Activated CD4-positive, alpha-beta T cell treated with anti-CD3 and anti-CD28 coated beads, Interleukin-2, amount 10 ng/mL, durations not matched to agents 24 days and 14 days (primary cell): ENCODE results near the gene MRPL11. TPM values are rescaled to one million over a fixed set of nuclear protein-coding genes. Genes with fewer than 3 reads are reported as not detected.

Experiments used
- DNase-seq: peaks from one replicate; pipeline ENCODE4 v3.0.0; 2022
- H3K27ac Mint-ChIP-seq: one replicate; pipeline ENCODE4 v1.8.0; 2022; ENCODE audit warnings: mild to moderate bottlenecking, mixed read lengths
- H3K27me3 Mint-ChIP-seq: one replicate; pipeline ENCODE4 v1.8.0; 2022; ENCODE audit warnings: mixed read lengths
- H3K36me3 Mint-ChIP-seq: one replicate; pipeline ENCODE4 v1.8.0; 2022; ENCODE audit warnings: low read depth, mild to moderate bottlenecking, mixed read lengths
- H3K4me1 Mint-ChIP-seq: one replicate; pipeline ENCODE4 v1.8.0; 2021; ENCODE audit warnings: mixed read lengths
- H3K4me3 Mint-ChIP-seq: one replicate; pipeline ENCODE4 v1.8.0; 2022; ENCODE audit warnings: mild to moderate bottlenecking, moderate library complexity, mixed read lengths
- H3K9me3 Mint-ChIP-seq: one replicate; pipeline ENCODE4 v1.8.0; 2021; ENCODE audit warnings: mixed read lengths
- intact Hi-C: fragments of 100-400 bp; cut with micrococcal nuclease; formaldehyde crosslinking; loops from one replicate; pipeline ENCODE4 v1.15.1; 2023
- total RNA-seq: library from RNA; stranded (reverse); gene quantifications from 2 replicates; pipeline ENCODE4 v1.2.3, GENCODE V29; 2022

The MRPL11 gene
- 102 TPM in 2 replicates for total RNA-seq

GRCh38 chr11:66438504-66439466, at the start of gene MRPL11:
Gene MRPL11, minus strand, starts transcription at chr11:66438848. Its CDS starts 94 bp downstream, at chr11:66438754.
- intact Hi-C loops, result loop anchor here (1.0 to 5.0 kb wide), 4 partner anchors 28 to 51 kb away; partner anchors contain the start of genes DPP3 and PELI3
- H3K9me3 Mint-ChIP-seq, result no peaks in the 10 kb centered on the region
- H3K4me1 Mint-ChIP-seq, result peaks cover 11% of the 10 kb centered on the region
- H3K36me3 Mint-ChIP-seq, result peaks cover 21% of the 10 kb centered on the region
- peak within 1 kb of the TSS; percentile 93 for H3K4me3 Mint-ChIP-seq
- H3K27me3 Mint-ChIP-seq, result no peaks in the 10 kb centered on the region
- H3K27ac Mint-ChIP-seq, result peak within 1 kb of the TSS; percentile 97
- peak; percentile 97 for DNase-seq

- Mint-ChIP-seq H3K4me1 (peaks cover 12% of the 10 kb centered on the region), H3K36me3 (peaks cover 21% of the 10 kb centered on the region)
These were observed 46.2 kb upstream of the MRPL11 start for GRCh38 chr11:66484806-66485380.

DNA sequence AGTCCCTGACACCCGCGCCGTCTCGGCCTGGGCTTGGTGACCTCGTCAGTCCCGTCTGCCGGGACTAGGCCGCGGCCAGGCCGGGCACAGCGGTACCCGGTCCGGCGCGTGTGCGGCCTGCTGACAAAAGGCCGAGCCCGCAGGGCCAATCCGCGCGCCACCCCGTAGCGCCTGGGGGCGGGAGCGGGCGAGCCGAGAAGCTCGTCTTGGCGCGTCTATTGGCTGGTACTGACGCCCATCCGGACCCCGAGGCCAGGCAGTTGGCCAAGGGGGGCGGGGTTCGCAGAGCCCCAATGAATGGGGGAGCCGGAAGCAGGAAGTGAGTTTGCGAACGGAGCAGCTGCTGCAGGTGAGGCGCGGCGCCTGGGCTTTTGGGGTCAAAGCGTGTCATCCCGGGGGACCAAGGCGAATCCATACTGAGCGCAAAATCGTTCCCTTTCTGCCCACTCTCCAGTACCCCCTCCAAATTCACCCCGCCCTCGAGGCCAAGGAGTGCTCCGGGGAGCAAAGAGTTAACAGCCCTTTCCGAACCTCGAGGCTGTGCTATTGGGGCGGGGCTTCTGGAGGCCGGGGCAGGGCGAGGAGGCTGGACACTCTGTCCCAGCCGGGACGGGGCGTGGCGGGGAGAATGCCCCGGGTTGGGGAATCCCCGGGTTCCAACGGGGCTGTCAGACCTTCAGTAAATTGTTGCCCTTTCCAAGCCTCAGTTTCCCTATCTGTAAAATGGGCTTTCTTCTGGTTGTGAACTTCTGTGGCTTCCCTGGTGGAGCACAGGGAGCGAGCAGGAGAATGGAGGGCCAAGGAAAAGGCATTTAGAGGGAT, 41.7 kb upstream of the MRPL11 start, which contains the start of gene DPP3:
Gene DPP3 (plus strand): TSS at position 318 of the 822 bp plus-strand sequence. CDS start 1,767 bp downstream, outside the sequence.
- DNase-seq, result peak; percentile 99
- Mint-ChIP-seq H3K4me3 (peak within 1 kb of the TSS; percentile 93), H3K4me1 (peaks cover 27% of the 10 kb centered on the region), H3K27me3 (no peaks in the 10 kb centered on the region), H3K9me3 (no peaks in the 10 kb centered on the region), H3K27ac (peak within 1 kb of the TSS; percentile 90), H3K36me3 (peaks cover 14% of the 10 kb centered on the region)
- intact Hi-C loops, result loop anchor here (1.0 kb wide), 4 partner anchors 14 to 197 kb away; partner anchors contain the start of genes ACTN3, PELI3, RBM4B and ZDHHC24

More at GRCh38 chr11:66484806-66485380, 46.2 kb upstream of the MRPL11 start:
- Mint-ChIP-seq H3K27me3 (no peaks in the 10 kb centered on the region), H3K4me3 (no peak overlapping the region), H3K9me3 (no peaks in the 10 kb centered on the region), H3K27ac (peak overlapping the region; percentile 40)
- no peak for DNase-seq
- intact Hi-C loops, result no loop called here

- H3K27me3 Mint-ChIP-seq, result no peaks in the 10 kb centered on the region
- H3K4me1 Mint-ChIP-seq, result peaks cover 24% of the 10 kb centered on the region
- H3K9me3 Mint-ChIP-seq, result no peaks in the 10 kb centered on the region
- peak overlapping the region; percentile 90 for H3K27ac Mint-ChIP-seq
- peak overlapping the region; percentile 93 for H3K4me3 Mint-ChIP-seq
- DNase-seq, result peak; percentile 73
- intact Hi-C loops, result loop anchor here (1.0 to 2.0 kb wide), 5 partner anchors 13 to 198 kb away; partner anchors contain the start of genes ACTN3, PELI3, RBM4B and ZDHHC24
- H3K36me3 Mint-ChIP-seq, result peaks cover 11% of the 10 kb centered on the region
These were observed 40.9 kb upstream of the MRPL11 start for GRCh38 chr11:66479394-66480116.

DNA sequence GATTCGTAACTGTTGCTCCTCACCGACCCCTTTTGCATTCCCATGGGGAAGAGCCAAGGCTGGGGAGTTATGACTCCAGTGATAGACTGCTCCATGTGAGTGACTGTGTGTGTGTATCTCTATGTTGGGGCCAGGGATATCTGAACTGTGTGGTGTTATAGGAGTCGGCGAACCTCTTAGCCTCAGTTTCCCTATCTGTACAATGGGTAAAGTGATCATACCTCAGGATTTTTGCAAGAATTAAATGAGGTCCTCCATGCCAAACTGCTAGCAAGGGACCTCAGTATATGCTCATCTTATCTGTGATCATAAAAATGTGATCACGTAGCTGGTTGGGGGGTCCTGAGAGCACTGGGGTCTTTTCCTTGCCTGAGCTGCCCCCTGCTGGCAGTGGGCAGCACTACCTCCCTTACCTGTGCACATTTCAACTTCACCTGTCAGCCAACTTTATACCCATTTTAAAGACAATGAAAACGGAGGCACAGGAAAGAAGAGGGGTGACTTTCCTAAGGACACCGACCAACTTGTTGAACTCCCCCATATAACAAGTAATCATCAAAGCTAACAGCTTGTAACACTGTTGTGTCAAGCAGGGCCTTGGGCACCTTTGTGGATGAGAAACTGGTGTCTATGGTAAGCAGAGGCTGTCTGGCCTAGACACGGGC, 40.2 kb upstream of the MRPL11 start:
- peak overlapping the region; percentile 93 for H3K4me3 Mint-ChIP-seq
- intact Hi-C loops, result loop anchor here (2.0 kb wide), 1 partner anchor 70 kb away; no protein-coding TSS in a partner anchor
- peaks cover 24% of the 10 kb centered on the region for H3K4me1 Mint-ChIP-seq
- DNase-seq, result peak; percentile 77
- H3K27me3 Mint-ChIP-seq, result no peaks in the 10 kb centered on the region
- peak overlapping the region; percentile 90 for H3K27ac Mint-ChIP-seq
- H3K36me3 Mint-ChIP-seq, result peaks cover 14% of the 10 kb centered on the region
- no peaks in the 10 kb centered on the region for H3K9me3 Mint-ChIP-seq

GRCh38 chr11:66477263-66478201, 38.9 kb upstream of the MRPL11 start:
- peak overlapping the region; percentile 41 for H3K4me3 Mint-ChIP-seq
- H3K4me1 Mint-ChIP-seq, result peaks cover 23% of the 10 kb centered on the region
- H3K36me3 Mint-ChIP-seq, result peaks cover 11% of the 10 kb centered on the region
- DNase-seq, result no peak
- H3K9me3 Mint-ChIP-seq, result no peaks in the 10 kb centered on the region
- H3K27me3 Mint-ChIP-seq, result no peaks in the 10 kb centered on the region
- intact Hi-C loops, result loop anchor here (2.0 kb wide), 1 partner anchor 69 kb away; no protein-coding TSS in a partner anchor
- no peak overlapping the region for H3K27ac Mint-ChIP-seq

DNA sequence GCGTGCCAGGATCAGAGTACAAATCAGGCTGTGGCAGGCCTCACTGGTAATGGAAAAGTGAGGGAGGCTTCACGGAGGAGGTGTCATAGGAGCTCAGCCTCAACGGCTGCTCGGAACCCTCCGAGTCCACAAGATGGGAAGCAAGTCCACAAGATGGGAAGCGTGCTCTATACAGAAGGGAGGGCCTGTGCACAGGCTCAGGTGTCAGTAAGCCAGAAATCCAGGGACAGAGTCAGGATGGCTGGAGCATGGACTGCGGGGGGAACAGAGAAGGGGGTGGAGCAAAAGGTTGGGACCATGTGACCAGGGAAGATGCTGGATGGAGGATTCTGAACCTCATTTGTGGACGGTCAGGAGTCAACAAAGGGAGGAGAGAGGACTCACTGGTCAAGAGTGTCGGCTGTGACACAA, 38.2 kb upstream of the MRPL11 start:
- DNase-seq, result no peak
- no peaks in the 10 kb centered on the region for H3K27me3 Mint-ChIP-seq
- no peak overlapping the region for H3K27ac Mint-ChIP-seq
- intact Hi-C loops, result no loop called here
- H3K4me1 Mint-ChIP-seq, result peaks cover 20% of the 10 kb centered on the region
- no peak overlapping the region for H3K4me3 Mint-ChIP-seq
- peaks cover 12% of the 10 kb centered on the region for H3K36me3 Mint-ChIP-seq
- H3K9me3 Mint-ChIP-seq, result no peaks in the 10 kb centered on the region

DNA sequence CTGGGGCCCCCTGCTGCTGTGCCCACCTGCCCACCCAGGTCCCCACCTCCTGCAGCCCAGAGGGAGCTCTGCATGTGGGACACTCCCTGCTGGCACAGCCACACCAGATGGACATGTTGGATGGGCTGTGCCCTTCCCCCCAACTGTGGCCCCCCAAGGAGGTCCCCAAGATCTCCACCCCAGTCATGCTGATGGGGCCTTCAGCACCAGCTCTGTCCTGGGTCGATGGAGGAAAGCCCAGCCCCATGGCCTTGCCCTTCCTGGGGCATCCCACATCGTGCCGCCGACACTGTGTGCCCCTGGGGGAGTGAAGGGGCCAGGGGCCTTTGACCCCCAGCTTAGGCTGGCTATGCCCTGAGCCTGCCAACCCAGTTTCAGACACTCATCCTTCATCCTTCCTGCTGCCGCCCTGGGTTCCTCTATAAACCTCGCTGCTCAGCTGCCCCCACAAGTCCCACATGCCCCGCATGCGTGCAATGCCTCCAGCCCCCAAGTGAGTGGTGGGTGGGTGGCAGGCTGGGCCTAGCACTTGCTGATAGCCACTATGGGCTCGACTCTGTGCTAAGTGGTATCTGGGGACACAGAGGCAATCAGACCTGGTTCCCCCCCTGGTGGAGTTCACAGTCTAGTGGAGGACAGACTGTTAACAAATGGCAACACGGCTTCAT, 37.7 kb upstream of the MRPL11 start:
- H3K4me3 Mint-ChIP-seq, result no peak overlapping the region
- no peaks in the 10 kb centered on the region for H3K27me3 Mint-ChIP-seq
- peaks cover 20% of the 10 kb centered on the region for H3K4me1 Mint-ChIP-seq
- DNase-seq, result no peak
- peaks cover 12% of the 10 kb centered on the region for H3K36me3 Mint-ChIP-seq
- no peaks in the 10 kb centered on the region for H3K9me3 Mint-ChIP-seq
- no peak overlapping the region for H3K27ac Mint-ChIP-seq
- intact Hi-C loops, result no loop called here

DNA sequence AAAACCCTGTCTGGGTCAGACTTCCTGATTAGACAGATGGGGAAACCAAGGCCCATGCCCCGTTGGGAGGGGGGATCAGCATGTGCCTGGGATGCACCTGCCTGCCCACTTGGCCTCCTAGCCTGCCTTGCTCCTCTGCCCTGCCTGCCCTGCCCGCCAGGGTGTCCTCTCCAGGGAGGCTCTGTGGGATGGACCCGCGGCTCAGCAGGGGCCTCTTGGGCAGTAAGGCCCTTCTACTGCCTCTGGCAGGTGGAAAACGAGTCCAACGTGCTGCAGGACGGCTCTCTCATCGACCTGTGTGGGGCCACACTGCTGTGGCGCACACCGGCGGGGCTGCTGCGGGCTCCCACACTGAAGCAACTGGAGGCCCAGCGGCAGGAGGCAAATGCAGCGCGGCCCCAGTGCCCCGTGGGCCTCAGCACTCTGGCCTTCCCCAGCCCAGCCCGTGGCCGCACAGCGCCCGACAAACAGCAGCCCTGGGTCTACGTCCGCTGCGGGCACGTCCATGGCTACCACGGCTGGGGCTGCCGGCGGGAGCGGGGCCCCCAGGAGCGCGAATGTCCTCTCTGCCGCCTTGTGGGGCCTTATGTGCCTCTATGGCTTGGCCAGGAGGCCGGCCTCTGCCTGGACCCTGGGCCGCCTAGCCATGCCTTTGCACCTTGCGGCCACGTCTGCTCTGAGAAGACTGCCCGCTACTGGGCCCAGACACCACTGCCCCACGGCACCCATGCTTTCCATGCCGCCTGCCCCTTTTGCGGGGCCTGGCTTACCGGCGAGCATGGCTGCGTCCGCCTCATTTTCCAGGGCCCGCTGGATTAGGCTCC, 36.9 kb upstream of the MRPL11 start:
- Mint-ChIP-seq H3K27ac (no peak overlapping the region), H3K27me3 (no peaks in the 10 kb centered on the region), H3K4me1 (peaks cover 16% of the 10 kb centered on the region), H3K4me3 (no peak overlapping the region), H3K9me3 (no peaks in the 10 kb centered on the region), H3K36me3 (peaks cover 12% of the 10 kb centered on the region)
- DNase-seq, result no peak
- intact Hi-C loops, result no loop called here

- H3K27me3 Mint-ChIP-seq, result no peaks in the 10 kb centered on the region
- no peak overlapping the region for H3K27ac Mint-ChIP-seq
- H3K4me3 Mint-ChIP-seq, result no peak overlapping the region
- no peak for DNase-seq
- peaks cover 12% of the 10 kb centered on the region for H3K4me1 Mint-ChIP-seq
- peaks cover 15% of the 10 kb centered on the region for H3K36me3 Mint-ChIP-seq
- intact Hi-C loops, result no loop called here
- no peaks in the 10 kb centered on the region for H3K9me3 Mint-ChIP-seq
These were observed 35.2 kb upstream of the MRPL11 start for GRCh38 chr11:66473608-66474515.
